NCI-H1694 (cell line): ENCODE data around the gene STAC.
"Not testable (repeated sequence)": the region's sequence is repeated elsewhere in the genome, so short reads cannot be mapped to it uniquely, and the experiment has no call there.

Experiments used
- DNase-seq: peaks from one replicate; lab custom pipeline; 2025; lab: John Stamatoyannopoulos, UW

Gene STAC

GRCh38 chr3:36520241-36521006 is 140.1 kb downstream of the STAC start:
- no peak for DNase-seq

- no peak for DNase-seq
These were observed 140.7 kb downstream of the STAC start for GRCh38 chr3:36521007-36521379.

DNA sequence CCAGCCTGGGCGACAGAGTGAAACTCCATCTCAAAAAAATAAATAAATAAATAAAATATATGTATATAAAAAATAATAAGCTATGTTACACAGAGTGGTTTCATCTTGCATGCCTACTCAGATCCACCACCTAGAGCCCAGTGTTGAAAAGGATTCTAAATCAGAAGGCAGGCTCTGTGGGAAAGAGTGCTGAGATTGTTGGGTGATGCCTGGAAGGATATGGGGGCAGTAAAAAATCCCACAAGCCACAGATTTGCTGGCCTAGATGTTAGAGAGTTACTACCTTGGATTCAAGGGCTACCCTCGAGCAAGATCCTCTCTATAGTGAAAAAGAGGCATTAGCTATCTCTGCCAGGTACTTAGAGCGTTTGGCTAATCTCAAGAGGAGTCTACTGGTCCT is 144.3 kb downstream of the STAC start:
- DNase-seq, result no peak

DNA sequence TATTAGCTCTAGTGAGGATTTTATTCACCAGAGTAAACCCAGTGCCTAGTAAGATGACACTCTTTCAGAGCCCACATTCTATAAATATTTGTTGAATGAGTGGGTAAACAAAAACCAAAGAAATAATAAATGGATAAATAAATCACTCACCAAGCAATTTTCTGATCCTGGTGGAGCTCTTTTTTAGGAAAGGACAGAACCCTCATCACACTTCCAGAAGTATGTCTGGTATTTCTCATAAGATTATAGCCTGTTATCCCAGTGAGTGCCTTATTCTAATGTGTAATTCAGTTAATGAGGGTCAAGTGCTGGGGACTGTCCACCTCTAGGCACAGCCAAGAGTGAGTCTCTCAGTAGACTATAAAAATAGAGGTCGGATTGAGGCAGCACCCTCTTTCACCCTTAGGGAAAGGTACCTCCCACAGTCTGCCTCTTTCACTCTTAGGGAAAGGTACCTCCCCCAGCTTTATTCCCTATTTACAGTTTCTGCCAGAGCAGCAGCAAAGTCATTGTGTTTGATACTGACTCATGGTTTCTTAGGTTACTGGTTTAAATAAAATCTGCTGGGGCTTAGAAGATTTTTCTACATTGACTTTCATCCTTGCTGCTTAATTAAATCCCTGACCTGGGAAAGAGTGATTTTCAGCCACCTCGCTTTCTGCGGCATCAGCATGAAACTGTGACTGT is 145.0 kb downstream of the STAC start:
- no peak for DNase-seq

DNA sequence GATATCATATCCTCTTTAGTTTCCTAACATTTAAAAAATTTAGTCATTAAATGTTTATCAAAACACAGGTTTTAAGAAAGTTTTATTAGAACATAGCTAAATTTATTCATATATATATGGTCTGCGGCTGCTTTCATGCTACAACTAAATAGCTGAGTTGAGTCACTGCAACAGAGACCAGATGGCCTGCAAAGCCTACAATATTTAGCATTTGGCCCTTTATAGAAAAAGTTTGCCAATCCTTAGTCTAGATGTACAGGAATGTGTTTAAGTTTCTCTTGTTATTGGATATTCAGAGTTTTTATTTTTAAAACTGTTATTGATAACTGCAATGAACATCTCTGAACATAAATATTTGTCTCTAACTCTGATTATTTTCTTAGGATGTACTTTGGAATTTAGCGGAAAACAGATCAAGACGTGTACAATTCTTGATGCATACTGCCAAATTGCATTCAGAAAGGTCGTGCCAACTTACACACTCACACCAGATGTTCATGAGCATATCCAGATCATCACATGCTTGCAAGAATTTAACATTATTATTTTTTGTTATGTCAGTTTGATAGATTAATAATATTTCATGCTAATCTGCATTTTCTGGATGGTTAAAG is 157.9 kb downstream of the STAC start:
- DNase-seq, result no peak

DNA sequence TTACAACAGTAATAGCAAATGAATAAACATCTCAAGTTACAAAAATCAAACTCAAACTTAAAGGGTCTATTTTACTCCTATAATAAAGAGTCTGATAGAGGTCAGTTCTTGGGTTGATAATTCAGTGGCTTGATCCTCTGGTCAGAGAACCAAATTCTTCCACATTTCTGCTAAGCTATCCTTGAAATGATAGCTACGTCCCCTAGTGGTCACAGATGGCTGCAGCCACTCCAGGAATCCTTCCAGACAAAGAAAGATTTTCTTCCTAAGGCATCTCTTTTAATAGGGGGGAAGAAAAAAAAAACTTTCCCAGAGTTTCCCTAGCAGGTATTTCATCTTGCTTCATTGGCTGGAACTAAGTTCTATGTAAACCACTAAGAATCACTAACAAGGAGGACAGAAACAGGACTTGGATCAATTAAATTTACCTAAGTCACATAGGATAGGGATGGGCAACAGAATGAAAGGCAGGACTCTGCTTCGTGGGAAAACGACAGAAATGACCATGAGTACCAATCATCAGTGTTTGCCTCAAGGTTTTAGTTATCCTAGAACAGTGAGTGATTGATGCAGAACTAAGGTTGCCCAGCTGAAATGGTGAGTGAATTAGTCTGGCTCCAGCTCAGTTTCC is 160.7 kb downstream of the STAC start:
- no peak for DNase-seq

GRCh38 chr3:36542186-36542585 is 161.9 kb downstream of the STAC start:
- DNase-seq, result no peak

- DNase-seq, result no peak
These were observed 163.1 kb downstream of the STAC start for GRCh38 chr3:36543276-36543997.

DNA sequence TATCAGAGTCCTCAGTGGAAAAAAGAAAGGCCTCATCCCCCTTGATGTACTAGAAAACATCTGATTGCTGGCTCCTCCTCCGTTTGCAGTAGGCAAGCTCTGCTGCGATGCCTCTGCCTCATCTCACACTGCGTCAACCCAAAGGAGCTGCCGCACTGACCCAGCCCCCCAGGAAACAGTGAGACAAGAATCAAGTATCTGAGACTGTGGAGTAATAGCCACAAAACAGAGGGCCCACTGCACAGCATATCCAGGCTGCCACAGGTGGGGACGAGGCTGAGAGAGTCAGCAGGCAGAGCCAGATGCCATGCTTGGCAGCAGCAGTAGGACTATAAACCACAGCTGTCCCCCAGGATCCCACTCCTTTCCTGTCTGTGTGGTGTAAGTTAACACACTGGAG is 165.9 kb downstream of the STAC start:
- peak; percentile 26 for DNase-seq

- DNase-seq, result no peak
These were observed 168.4 kb downstream of the STAC start for GRCh38 chr3:36548712-36549111.

GRCh38 chr3:36557021-36557707 is 176.9 kb downstream of the STAC start:
- no peak for DNase-seq

GRCh38 chr3:36557708-36558421 is 177.6 kb downstream of the STAC start:
- no peak for DNase-seq

DNA sequence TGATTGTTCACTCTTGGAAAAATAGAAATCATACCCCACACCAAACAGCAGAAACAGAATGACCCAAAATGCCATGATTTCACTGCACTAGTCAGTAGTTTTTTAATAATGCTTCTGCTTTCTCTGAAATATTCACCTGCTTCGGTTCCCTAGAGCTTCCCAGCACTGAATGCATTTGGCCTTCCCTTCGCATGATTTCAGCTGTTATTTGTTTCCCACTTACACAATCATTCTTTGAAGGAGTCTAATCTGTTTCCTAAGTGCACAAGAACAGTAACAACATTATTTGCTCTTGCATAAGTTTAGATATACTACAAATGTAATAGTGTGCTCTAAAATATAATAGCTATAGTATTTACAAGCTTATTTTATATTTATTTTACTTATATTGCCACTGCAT is 178.7 kb downstream of the STAC start:
- no peak for DNase-seq

- DNase-seq, result no peak
These were observed 180.4 kb downstream of the STAC start for GRCh38 chr3:36560685-36561084.

- no peak for DNase-seq
These were observed 181.3 kb downstream of the STAC start for GRCh38 chr3:36561601-36562000.

DNA sequence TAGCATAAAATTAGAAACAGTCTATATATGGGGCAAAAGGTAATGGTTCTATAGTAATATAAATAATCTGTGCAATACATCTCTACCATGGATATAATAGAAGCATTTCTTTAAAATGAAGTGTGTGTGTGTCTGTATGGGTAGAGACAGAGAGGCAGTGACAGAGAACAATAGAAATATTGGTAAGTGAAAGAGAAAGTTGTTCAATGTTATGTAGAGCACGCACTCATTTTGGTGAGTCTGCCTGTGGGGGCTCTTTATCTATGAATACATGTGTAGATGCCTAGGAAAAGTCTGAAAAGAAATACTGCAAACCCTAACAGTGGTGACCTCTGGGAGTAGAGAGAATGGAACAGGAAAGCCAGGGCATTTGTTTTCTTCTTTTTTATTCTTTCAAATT is 182.6 kb downstream of the STAC start:
- DNase-seq, result no peak

- no peak for DNase-seq
These were observed 194.9 kb downstream of the STAC start for GRCh38 chr3:36575241-36575640.

- not testable (repeated sequence) for DNase-seq
These were observed 198.1 kb downstream of the STAC start for GRCh38 chr3:36578418-36578817.

DNA sequence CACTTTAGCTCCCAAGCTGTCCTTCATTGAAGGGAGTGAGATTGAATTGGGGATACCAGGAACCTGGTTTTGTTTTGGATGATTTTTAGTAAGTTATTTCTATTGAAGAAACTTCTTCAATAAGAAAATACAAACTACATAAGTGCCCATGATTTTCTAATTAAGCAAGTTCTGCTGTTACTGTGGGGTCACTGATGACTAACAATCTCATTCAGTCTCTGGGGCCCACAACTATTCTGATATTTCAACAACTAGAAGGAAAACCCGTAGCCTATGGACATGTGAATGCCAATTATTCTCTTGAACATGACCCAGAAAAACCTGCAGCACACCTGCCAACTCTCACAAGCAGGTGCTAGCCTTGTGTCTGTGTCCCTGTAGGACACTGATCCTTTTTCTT is 199.4 kb downstream of the STAC start:
- DNase-seq, result no peak

GRCh38 chr3:36580716-36581115 is 200.4 kb downstream of the STAC start:
- no peak for DNase-seq

GRCh38 chr3:36591959-36592358 is 211.7 kb downstream of the STAC start:
- DNase-seq, result no peak
